Raji (cell line): Measurements from ENCODE around the gene ST3GAL3.

Experiments used
- POLR2A ChIP-seq: IDR thresholded peaks from 2 replicates; pipeline ENCODE4 v1.6.1; 2011; ENCODE audit warnings: low read depth, low read length, control low read depth; ENCODE audit not compliant: insufficient read depth

Gene ST3GAL3

GRCh38 chr1:43861988-43862735 lies 154.8 kb downstream of the ST3GAL3 start:
- no peak for TF ChIP-seq POLR2A

- no peak for TF ChIP-seq POLR2A
Observed at GRCh38 chr1:43864111-43865045, 157.0 kb downstream of the ST3GAL3 start.

- TF ChIP-seq POLR2A: no peak
Observed at GRCh38 chr1:43866201-43866600, 158.9 kb downstream of the ST3GAL3 start.

- TF ChIP-seq POLR2A: no peak
Observed at GRCh38 chr1:43867976-43868740, 160.8 kb downstream of the ST3GAL3 start.

- TF ChIP-seq POLR2A: no peak
Observed at GRCh38 chr1:43868741-43869067, 161.4 kb downstream of the ST3GAL3 start.

GRCh38 chr1:43870306-43870705 lies 163.0 kb downstream of the ST3GAL3 start:
- TF ChIP-seq POLR2A: no peak

- no peak for TF ChIP-seq POLR2A
Observed at GRCh38 chr1:43871181-43871910, 164.0 kb downstream of the ST3GAL3 start.

GRCh38 chr1:43872280-43872679 lies 164.9 kb downstream of the ST3GAL3 start:
- no peak for TF ChIP-seq POLR2A

GRCh38 chr1:43873851-43874250 lies 166.5 kb downstream of the ST3GAL3 start:
- TF ChIP-seq POLR2A: no peak

- no peak for TF ChIP-seq POLR2A
Observed at GRCh38 chr1:43874716-43875115, 167.4 kb downstream of the ST3GAL3 start.

- TF ChIP-seq POLR2A: no peak
Observed at GRCh38 chr1:43875331-43875730, 168.0 kb downstream of the ST3GAL3 start.

- TF ChIP-seq POLR2A: no peak
Observed at GRCh38 chr1:43877101-43877500, 169.8 kb downstream of the ST3GAL3 start.

- no peak for TF ChIP-seq POLR2A
Observed at GRCh38 chr1:43878440-43878839, 171.1 kb downstream of the ST3GAL3 start.

GRCh38 chr1:43878854-43879253 lies 171.5 kb downstream of the ST3GAL3 start:
- no peak for TF ChIP-seq POLR2A

GRCh38 chr1:43879414-43879813 lies 172.1 kb downstream of the ST3GAL3 start:
- TF ChIP-seq POLR2A: no peak
